IPS DF 4.7 (cell line): ENCODE data around the gene CLK3.
"Not testable (repeated sequence)": the region's sequence is repeated elsewhere in the genome, so short reads cannot be mapped to it uniquely, and the experiment has no call there.

ENCODE experiments used
- DNase-seq: peaks from one replicate; pipeline ENCODE4 v3.0.0-alpha.2; 2013; ENCODE audit warnings: low spot score; ENCODE audit errors: extremely low read depth

Gene CLK3

DNA sequence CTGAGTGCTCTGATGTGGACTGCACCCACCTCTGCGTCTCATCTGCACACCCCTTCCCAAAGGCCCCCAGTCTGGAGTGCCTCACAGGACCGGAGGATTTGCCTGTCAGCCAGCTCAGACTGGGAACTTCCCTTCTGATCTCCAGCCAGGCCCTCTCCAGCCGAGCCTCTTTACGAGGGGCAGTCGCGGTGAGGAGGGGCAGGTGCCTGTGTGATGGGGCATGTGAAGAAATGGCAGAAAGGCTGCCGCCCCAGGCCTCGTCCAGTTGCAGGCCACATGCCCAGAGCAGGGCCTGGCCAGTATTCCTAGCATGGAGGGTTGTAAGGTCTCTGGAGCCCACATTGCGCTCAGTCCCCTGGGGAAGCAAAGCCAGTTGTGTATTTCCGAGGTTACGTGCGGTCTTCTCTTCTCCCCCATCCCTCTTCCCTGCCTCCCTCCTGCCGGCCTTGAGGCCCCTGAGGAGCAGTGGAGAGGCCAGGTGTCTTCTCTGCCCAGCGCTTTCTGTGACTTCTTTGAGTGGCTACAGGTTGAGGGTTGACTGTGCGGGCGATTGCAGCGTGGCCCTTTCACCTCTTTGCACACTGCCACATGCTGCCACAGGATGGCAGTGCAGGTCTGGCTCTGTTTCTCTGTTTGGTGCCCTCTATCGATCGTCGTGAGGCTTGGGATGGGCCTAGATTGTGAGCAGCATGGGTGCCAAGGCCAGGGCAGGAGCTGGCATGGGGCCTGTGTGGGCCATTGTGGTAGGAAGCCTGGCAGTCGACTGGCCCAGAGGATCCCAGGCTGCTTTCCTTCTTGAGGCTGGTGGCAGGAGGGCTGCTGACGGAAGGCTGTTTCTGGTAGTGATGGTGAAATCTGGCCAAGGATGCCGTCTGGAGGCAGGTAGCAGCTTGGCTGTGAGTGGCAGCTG, 5.3 kb downstream of the CLK3 start:
- peak; percentile 66 for DNase-seq

DNA sequence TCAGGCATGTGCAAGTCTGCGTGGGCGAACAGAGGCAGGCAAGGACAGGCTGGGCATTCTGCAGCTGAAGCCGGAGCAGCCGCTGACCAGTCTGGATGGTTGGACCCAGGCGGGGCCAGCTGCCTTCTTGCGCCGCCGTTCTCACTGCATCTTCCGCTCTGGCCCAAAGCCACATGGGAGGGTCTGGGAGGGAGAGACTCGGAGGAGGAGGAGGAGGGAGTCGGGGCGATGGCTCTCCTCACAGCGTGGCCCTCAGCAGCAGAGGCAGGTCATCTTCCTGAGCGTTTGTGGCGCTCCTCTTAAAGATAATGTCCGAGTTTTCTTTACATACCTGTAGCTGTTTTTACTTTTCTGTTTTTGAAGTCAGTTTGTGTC, 5.9 kb downstream of the CLK3 start:
- DNase-seq: no peak

DNA sequence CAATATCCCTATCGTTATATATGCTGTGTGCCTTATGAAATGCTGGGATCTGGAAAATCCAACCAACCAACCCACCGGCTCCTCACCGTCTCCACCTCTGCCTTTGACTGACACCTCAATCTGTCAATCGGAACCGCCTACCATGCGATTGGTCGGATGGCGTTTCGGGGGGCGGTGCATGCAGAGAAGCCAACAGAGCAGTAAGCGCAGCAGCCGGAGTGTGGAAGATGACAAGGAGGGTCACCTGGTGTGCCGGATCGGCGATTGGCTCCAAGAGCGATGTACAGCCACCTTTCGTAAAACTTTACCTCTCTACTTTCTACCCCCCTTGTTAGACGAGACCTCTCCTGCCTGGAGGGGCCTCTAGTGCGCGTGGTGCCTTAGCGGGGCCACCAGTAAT, 6.3 kb downstream of the CLK3 start:
- no peak for DNase-seq

DNA sequence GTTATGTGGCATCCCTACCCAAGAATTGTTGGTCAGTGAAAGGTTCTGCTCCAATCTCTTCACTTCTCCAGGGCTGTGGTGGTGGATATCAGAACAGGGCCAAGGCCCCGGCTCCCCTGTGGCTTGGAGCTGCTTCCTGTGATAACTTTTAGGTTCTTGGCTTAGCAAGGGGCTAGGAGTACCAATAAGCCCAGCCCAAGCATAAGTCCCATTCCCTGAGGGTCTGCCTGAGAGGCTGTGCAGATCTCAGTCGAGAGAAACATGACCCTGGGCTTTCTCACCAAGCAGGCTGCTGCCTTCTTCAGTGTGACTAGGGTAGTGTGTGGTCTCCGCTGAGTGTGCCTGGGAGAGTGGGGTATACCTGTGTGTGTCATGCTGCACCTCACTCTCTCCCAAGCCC, 7.1 kb downstream of the CLK3 start:
- no peak for DNase-seq

DNA sequence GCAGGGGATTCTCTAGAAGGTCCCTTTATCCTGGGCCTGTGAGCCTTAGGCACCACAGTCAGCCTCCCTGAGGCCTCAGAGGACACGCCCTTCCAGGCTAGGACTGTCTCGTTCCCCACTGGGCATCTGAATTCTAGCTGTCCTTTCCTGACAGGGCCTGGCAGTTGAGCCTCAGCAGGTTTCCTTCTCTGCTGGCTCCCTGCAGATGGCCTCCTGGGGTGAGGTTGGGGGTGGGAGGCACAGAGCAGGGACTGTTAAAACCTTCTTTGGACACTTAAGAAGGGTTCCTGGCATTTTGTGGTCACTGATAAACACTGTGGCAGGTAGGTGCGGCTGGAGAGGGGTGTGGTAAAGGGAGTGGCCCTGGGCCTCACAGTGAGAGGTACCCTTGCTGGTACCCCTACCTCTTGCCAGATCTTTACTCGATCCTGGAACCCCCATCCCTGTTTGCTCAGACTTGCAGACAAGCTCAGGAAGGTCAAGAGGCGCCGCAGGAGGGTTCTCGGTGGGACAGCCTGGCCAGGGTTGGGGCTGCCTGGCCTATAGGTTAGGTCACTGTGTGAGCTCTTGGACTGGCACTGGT, 8.5 kb downstream of the CLK3 start:
- DNase-seq: no peak

DNA sequence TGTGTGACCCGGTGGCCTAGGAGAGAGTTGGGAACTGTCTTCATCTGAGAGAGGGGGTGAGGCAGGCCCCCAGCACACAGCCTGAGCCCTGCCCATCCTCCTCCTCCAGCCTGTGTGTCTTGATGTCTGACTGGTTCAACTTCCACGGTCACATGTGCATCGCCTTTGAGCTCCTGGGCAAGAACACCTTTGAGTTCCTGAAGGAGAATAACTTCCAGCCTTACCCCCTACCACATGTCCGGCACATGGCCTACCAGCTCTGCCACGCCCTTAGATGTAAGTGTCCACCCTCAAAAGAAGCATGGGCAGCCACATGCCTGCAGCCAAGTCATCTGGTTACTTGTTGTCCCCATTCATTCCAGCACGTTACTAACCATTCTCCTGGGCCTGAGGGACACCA, 10.1 kb downstream of the CLK3 start:
- no peak for DNase-seq

DNA sequence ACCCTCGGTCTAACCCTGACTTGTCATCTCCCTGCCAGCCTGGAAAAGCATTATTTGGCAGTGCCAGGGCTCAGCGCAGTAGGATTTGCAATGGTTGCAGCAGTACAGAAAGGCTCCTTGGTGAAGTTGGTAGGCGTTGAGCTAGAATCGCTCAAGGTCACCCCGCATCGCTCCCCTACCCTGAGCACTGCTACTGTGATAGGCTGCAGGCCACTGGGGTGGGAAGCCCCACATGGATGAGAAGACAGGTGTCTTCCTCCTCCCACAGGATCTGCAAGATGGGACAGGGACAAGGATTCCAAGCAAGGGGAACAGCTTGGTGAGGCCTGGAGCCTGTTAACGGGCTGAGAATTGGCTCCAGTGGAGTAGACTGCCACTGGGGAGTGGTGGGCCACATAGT, 10.7 kb downstream of the CLK3 start:
- no peak for DNase-seq

DNA sequence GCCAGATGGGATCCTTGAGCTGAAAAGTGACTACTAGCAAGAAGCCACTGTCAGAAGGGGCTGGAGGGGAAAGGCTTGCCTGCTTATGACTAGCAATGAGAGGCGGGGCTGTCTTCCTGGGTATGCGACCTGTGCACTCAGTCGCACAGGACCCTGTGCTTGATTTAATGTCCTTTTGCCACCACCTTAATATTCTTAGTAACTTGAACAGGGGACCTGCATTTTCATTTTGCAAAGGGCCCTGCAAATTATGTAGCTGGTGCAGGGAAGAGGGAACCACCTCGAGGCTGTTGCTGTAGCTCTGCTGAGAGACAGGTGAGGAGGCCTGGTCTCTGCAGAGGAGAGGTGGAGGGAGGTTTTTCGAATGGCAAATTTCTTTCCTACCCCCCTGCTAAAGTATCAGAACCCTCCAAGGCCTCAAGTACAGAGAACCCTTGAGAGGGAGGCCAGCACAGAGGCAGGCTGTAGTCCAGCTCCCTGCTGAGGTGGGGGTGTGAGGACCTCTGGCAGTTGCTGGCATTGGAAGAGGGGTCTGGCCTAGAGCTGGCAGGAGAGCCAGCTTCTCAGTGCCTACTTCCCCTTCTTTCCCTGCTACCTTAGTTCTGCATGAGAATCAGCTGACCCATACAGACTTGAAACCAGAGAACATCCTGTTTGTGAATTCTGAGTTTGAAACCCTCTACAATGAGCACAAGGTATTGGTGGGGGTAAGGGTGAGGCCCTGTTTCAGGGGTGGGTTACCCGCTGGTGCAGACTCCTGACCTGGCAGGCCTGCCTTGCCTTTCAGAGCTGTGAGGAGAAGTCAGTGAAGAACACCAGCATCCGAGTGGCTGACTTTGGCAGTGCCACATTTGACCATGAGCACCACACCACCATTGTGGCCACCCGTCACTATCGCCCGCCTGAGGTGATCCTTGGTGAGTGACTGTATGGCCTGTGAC, 11.4 kb downstream of the CLK3 start:
- DNase-seq: no peak

DNA sequence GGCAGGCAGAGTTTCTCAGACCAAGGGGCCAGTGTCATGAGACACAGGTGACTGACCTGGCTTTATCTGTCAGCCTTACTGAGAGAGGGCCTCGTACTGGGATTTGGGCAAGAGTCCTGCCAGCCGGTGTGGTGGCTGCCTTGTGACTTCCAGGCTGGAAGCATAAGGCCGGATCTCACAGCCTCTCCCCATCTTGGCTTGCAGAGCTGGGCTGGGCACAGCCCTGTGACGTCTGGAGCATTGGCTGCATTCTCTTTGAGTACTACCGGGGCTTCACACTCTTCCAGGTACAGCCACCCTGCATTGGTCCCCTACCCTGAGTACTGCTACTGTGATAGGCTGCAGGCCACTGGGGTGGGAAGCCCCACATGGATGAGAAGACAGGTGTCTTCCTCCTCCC, 12.1 kb downstream of the CLK3 start:
- DNase-seq: no peak

DNA sequence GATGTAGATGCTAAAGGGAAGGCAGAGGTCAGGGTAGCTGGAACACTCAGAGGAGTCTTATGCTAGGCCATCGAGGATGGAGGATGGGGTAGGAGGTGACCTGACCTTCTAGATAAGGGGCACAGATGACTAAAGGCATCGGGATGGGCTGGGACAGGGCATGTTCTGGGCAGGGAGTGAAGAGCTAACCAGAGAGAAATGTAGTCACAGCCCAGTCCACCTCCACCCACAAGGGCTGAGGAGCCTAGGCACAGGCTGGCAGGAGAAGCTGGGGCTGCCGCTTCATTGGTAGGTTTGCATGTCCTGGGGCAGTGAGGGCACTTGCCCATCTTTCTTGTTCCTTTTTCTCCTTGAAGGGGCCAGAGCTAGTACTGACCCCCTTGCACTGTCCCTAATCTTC, 12.6 kb downstream of the CLK3 start:
- DNase-seq: no peak

DNA sequence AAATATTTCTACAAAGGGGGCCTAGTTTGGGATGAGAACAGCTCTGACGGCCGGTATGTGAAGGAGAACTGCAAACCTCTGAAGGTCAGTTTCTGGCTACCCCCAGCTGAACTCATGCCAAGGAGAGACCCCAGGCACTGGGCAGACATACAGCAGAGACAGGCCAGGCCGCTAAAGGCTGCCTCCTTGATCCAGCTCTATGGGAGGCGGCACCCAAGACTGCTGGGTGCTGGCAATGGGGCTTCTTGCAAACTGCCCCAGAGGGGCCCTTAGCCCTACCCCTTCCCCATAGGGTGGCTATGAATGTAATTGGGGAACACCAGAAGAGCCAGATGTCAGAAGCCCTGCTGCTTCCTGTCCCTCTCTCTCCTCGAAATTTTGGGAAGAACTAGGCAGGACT, 13.3 kb downstream of the CLK3 start:
- DNase-seq: no peak

DNA sequence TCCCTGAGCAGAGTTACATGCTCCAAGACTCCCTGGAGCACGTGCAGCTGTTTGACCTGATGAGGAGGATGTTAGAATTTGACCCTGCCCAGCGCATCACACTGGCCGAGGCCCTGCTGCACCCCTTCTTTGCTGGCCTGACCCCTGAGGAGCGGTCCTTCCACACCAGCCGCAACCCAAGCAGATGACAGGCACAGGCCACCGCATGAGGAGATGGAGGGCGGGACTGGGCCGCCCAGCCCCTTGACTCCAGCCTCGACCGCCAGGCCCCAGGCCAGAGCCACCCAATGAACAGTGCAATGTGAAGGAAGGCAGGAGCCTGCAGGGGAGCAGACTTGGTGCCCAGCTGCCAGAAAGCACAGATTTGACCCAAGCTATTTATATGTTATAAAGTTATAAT, 14.1 kb downstream of the CLK3 start:
- not testable (repeated sequence) for DNase-seq

DNA sequence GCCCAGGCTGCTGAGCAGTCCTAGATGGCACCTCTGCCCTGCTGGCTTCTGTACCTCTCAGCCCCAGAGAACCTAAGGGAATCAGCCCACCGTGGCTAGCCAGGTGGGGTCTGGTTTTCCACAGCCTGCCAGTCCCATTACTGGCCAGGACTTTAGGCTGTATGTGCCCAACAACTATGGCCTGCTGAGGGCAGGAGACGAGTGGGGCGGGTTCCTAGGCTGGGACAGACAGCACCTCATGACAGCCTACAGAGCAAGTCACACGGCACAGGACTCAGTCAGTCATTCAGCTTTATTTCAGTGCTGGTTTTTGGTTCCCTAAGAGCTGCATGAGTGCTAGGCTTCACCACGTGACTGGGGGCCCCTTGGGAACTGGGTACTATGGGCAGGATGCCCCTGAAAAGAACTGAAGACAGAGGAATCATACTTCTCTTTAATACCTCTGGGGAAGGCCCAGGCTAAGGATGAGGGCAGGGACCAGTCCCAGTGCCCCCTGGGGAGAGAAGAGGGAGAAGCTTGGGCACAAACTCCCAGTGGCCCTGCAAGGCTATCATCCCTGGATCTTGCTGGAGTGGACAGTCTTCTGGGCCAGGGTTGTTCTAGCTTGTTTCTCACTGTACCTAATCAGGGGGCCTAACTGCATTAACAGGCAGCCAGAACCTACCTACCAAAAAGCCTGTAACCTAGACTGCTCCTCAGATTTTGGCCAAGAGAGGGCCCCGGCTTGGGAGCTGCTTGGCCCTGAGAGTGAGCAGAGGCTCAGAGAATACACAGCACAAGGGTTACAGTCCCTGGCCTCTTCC, 14.8 kb downstream of the CLK3 start:
- no peak for DNase-seq

DNA sequence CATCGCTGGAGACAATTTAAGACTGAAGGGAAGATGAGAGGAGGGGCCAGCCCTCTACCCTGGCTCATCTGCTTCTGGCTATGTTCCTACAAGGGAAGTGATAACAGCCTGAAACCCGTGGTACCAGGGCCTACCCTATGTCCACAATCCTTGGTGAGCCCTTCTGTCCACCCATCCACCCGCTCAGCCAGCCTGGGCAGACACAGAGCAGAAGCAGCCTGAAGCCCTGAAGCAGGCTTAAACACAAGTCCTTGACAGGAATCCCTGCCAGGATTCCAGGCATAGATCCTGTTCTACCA, 15.4 kb downstream of the CLK3 start:
- no peak for DNase-seq

DNA sequence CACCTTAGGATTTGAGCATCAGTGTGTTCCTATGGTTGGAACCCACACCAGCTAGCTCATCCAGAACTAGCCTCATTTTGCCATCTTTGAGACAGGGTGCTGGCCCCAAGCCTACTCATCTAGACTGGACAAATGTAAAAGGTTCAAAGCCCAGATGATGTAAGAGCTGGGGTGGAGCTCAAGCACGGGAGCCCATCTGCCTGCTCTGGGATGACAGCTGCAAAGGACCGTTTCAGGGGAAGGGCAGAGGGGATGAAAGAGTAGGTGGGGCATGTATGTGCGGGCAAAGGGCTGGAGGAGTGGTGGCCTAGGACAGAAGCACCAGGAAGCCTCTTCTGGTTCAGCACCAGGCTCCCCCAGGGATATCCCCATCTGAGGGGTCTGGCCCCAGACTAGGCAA, 15.8 kb downstream of the CLK3 start:
- no peak for DNase-seq

DNA sequence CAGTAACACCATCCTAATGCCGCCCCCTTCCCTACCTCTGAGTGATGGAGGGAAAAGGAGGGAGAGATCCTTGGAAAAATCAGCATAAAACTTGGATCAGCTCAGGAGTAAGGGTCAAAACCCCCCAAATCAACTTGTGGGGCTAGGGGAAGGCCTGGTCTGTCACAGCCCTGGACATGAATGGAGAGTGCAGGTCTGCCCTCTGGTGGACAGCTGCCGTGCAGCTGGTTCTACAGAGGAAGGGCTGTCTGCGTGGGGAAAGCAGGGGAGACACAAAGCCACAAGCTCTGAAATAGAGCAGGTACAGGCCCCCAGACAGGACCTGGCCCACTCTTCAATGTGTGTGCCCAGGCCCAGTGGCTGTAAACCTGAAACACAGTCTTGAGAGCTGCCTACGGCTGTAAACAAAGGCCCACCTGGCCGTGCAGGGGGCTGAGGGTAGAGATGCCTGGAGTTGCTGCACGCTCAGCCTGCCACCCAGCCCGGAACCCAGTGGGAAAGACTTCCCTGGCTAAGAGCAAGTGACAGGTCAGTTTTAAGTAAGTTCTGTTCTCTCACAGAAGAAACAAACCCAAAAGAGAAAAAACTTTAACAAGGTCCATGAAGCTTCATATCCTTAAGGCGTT, 16.4 kb downstream of the CLK3 start:
- no peak for DNase-seq

DNA sequence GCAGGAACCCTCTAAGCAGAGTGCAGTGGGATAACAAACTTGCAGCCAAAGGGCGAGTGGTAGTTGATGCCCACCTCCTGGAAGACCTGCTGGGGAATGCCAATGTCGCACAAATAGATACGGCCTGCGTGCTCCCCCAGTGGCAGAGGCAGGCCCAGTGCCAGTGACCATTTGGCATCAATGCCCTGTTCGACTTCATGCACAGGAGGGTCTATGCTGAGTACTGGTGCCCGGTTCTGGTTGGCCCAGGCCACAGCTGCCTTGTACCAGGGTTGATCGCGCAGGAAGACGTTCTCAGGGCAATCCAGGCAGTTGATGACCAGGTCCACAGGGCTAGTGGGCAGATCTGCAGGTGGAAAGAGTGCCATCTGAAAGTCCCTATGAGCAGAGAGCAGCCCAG, 17.0 kb downstream of the CLK3 start:
- no peak for DNase-seq

DNA sequence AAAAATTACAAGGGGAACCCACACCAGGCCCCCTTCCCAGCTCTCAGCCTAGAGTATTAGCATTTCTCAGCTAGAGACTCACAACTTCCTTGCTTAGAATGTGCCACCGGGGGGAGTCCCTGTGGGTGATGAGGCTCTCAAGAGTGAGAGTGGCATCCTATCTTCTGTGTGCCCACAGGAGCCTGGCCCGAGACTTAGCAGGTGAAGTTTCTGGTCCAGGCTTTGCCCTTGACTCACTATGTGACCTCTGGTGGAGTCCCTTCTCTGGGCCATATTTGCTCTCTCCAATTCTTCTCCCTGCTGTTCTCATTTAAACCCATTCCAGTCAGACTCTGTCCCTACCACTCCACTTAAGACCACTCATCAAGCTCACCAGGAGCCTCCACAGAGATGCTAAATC, 18.1 kb downstream of the CLK3 start:
- DNase-seq: no peak

DNA sequence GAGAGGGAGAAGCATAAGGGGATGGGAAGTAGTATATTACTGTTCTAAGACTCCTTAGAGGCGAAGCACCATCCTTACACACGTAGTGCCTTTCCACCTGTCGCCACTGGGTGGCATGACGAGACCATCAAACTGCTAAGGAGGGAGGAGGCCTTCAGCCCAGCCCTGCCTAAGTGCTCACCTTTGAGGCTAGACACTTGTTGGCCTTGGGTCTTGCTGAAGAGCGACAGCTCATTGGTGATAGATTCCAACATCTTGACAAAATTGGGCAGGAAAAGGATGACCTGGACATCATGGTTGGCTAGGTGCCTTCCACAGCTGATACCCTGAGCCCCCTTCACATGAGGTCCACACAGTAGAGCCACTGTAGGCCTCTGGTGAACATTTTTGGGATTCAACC, 19.6 kb downstream of the CLK3 start:
- no peak for DNase-seq

DNA sequence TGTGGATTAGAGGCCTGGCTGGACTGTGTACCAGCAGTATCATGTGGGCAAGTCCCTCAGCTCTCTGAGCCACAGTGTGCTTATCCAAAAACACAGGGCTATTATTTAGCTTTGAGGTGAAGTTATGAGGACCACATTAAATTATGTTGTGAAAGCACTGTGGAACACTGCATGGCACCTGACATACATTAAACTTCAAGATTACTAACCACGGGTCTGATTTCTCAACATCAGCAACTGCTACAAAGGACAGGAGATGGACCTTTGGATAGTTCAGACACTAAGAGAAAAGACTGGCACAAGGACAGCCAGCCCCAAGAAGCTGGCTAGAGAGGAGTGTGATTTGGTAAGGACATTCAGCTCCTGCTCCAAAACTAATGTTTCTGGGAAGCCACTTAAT, 21.3 kb downstream of the CLK3 start:
- DNase-seq: no peak

DNA sequence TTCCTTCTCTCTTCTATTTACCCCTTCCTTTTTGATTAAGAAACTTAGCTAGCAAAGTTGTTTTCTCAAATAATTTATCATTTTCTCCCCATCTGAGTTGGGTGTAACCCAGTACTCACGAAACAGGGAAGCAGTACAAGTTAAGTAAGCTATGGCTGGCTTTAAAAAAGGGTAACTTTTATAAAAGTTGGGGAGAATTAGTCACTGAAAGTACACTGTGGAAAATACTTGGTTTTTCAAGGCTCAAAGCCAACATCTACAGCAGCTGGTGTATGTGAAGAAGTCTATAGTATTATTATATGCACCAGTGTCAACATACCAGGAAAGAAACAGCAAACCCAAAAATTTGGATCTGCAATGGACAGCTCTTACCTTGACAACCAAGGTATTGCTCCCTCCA, 25.5 kb downstream of the CLK3 start:
- no peak for DNase-seq
